ENCODE data around the gene TAOK2.
"Not testable (repeated sequence)": the region's sequence is repeated elsewhere in the genome, so short reads cannot be mapped to it uniquely, and the experiment has no call there.

Gene TAOK2

GRCh38 chr16:29973384-29974246, at the start of gene TAOK2:
Gene TAOK2, plus strand, starts transcription at chr16:29973868. Its CDS starts 3,905 bp downstream, at chr16:29977773.
- DNase-seq (ENCODE audit: low read depth, low spot score) = peak; percentile 100

GRCh38 chr16:29925105-29925756, 48.4 kb upstream of the TAOK2 start:
- no peak for DNase-seq (ENCODE audit: low read depth, low spot score)

GRCh38 chr16:29925781-29926710, 47.6 kb upstream of the TAOK2 start, which contains the start of gene KCTD13:
Gene KCTD13, minus strand, starts transcription at chr16:29926226. Its CDS starts 193 bp downstream, at chr16:29926033.
- peak; percentile 49 for DNase-seq (ENCODE audit: low read depth, low spot score)

- DNase-seq (ENCODE audit: low read depth, low spot score) = no peak
Observed at GRCh38 chr16:29926711-29927052, 47.0 kb upstream of the TAOK2 start.

- no peak for DNase-seq (ENCODE audit: low read depth, low spot score)
Observed at GRCh38 chr16:29927070-29927905, 46.4 kb upstream of the TAOK2 start.

GRCh38 chr16:29931750-29932149, 41.9 kb upstream of the TAOK2 start:
- DNase-seq (ENCODE audit: low read depth, low spot score) = not testable (repeated sequence)

- DNase-seq (ENCODE audit: low read depth, low spot score) = no peak
Observed at GRCh38 chr16:29940656-29941055, 33.0 kb upstream of the TAOK2 start.

GRCh38 chr16:29943846-29944799, 29.5 kb upstream of the TAOK2 start:
- DNase-seq (ENCODE audit: low read depth, low spot score) = peak; percentile 76

- DNase-seq (ENCODE audit: low read depth, low spot score) = no peak
Observed at GRCh38 chr16:29947897-29948296, 25.8 kb upstream of the TAOK2 start.

GRCh38 chr16:29950806-29951461, 22.7 kb upstream of the TAOK2 start:
- DNase-seq (ENCODE audit: low read depth, low spot score) = no peak

- no peak for DNase-seq (ENCODE audit: low read depth, low spot score)
Observed at GRCh38 chr16:29951625-29952365, 21.9 kb upstream of the TAOK2 start.

- DNase-seq (ENCODE audit: low read depth, low spot score) = no peak
Observed at GRCh38 chr16:29958756-29959155, 14.9 kb upstream of the TAOK2 start.

GRCh38 chr16:29959293-29959692, 14.4 kb upstream of the TAOK2 start:
- DNase-seq (ENCODE audit: low read depth, low spot score) = no peak

GRCh38 chr16:29959821-29960220, 13.8 kb upstream of the TAOK2 start:
- DNase-seq (ENCODE audit: low read depth, low spot score) = not testable (repeated sequence)

- DNase-seq (ENCODE audit: low read depth, low spot score) = no peak
Observed at GRCh38 chr16:29961127-29961478, 12.6 kb upstream of the TAOK2 start.

GRCh38 chr16:29961479-29962343, 12.0 kb upstream of the TAOK2 start, which contains the start of gene TMEM219:
Gene TMEM219, plus strand, starts transcription at chr16:29962079. Its CDS starts 1,065 bp downstream, at chr16:29963144.
- DNase-seq (ENCODE audit: low read depth, low spot score) = peak; percentile 66

GRCh38 chr16:29962344-29962994, 11.2 kb upstream of the TAOK2 start:
- DNase-seq (ENCODE audit: low read depth, low spot score) = no peak

Data from smooth muscle cell of the brain vasculature (primary cell).